Pancreas (tissue), 10 donors: ENCODE measurements around the gene OXNAD1. TPM values are rescaled to one million over a fixed set of nuclear protein-coding genes. Genes with fewer than 3 reads are reported as not detected.

Experiments
- ATAC-seq, 4 donors: fragments of 200-7000 bp; cut with Tn5 transposase; one replicate each; pipeline versions ENCODE4 v1.8.0 to v1.9.1; 2020; ENCODE audit warnings: mild to moderate bottlenecking in 4 of 4, moderate library complexity in 4 of 4
- DNase-seq, 6 donors: peaks; one replicate each; pipeline ENCODE4 v3.0.0-alpha.2; 2020
- FAIRE-seq: peaks from 2 replicates; lab custom pipeline; 2012; peaks lifted over from hg19 to GRCh38; lab: Jason Lieb, UNC
- H3K27ac ChIP-seq, 4 donors: fragments of 200-600 bp; sonication (generic); 1 replicate in 3 of 4; 2 replicates in 1 of 4; pipeline versions ENCODE4 v1.5.0 to v1.8.0; 2020
- H3K27me3 ChIP-seq, 4 donors: fragments of 200-600 bp; one replicate each; pipeline ENCODE4 v1.8.0; 2021
- H3K36me3 ChIP-seq, 3 donors: fragments of 200-600 bp; sonication (generic) in 1 of 3; one replicate each; pipeline versions ENCODE4 v1.5.0 to v1.8.0; 2020 to 2021
- H3K4me1 ChIP-seq, 3 donors: fragments of 200-600 bp; one replicate each; pipeline ENCODE4 v1.8.0; 2021
- H3K4me3 ChIP-seq, 4 donors: fragments of 200-600 bp; sonication (generic) in 2 of 4; one replicate each; pipeline versions ENCODE4 v1.5.0 to v1.8.0; 2020 to 2021
- H3K9me3 ChIP-seq, 4 donors: fragments of 200-600 bp; one replicate each; pipeline ENCODE4 v1.8.0; 2021
- CTCF ChIP-seq, 4 donors: fragments of 200-600 bp; sonication (generic) in 3 of 4; IDR thresholded peaks; one replicate each; pipeline versions ENCODE4 v1.5.0 to v1.8.0; 2021; ENCODE audit warnings: antibody characterized with exemption in 4 of 4
- WGBS, 2 donors: extraction: QIAGEN DNeasy Blood & Tissue Kit; methylation state at CpG; one replicate each; pipeline ENCODE4 v1.1.7; 2013; 5-methylcytosine and 5-hydroxymethylcytosine counted together
- intact Hi-C, 3 donors: fragments of 100-400 bp; cut with DNase I; formaldehyde crosslinking; loops; one replicate each; pipeline versions ENCODE4 v1.11.1 to v1.14.2; 2022
- polyA plus RNA-seq, 2 donors: library from polyadenylated mRNA; stranded (reverse); fragments of 200-250 nt; gene quantifications; one replicate each; pipeline ENCODE4 v1.2.3, GENCODE V29; 2013
- total RNA-seq, 6 donors: library from RNA; stranded (reverse); fragmentation: NEBNext Ultra II Directional in 4 of 6; extraction: Animal tissue kit (Norgen Biotek cat#: 25700) in 4 of 6; gene quantifications; one replicate each; pipeline versions ENCODE4 v1.2.1 to v1.2.4, GENCODE V29; 2021 to 2023
- donor health status: healthy with polysubstance abuse.
- donor health status: DM: no; HTN: no; CAD: no; lungs with moderate emphysema.
- donor health status: DM: no; HTN: no; CAD: no.
- donor health status: control.
- donor health status: control.
- donor health status: Bipolar disorder and iron deficiency.
- donor health status: DM: yes; HTN: yes; CAD: no.
- donor health status: DM: no; HTN: no; CAD: no.
- donor health status: DM: no; HTN: no; CAD: no.
- donor health status: DM: yes; HTN: yes; CAD: no.

Gene OXNAD1
- total RNA-seq, result 1 to 10 TPM; 3.7 to 6.7 (median 4.5) TPM
- 1 to 10 TPM; 2.8 to 3.2 TPM for polyA plus RNA-seq

GRCh38 chr3:16264708-16265454, at the start of gene OXNAD1, which contains the start of gene DPH3:
Gene OXNAD1, plus strand, starts transcription at chr3:16265212. Its CDS starts 5,741 bp downstream, at chr3:16270953.
Gene DPH3, minus strand, starts transcription at chr3:16264943. Its CDS starts 67 bp downstream, at chr3:16264876.
- DNase-seq (peak; percentile 99 to 100 (median 100)), FAIRE-seq (peak; percentile 89), ATAC-seq (peak; percentile 96 to 99 (median 98))
- intact Hi-C loops, result no loop called here
- Histone ChIP-seq H3K27me3 (no peaks in the 10 kb centered on the region), H3K4me1 (peaks cover 5 to 34% (median 9%) of the 10 kb centered on the region in 3 donors), H3K36me3 (peaks cover 0 to 6% (median 0%) of the 10 kb centered on the region in 3 donors), H3K27ac (peak within 1 kb of the TSS; percentile 94 to 97 (median 96)), H3K4me3 (peak within 1 kb of the TSS; percentile 63 to 90 (median 73)), H3K9me3 (no peaks in the 10 kb centered on the region)
- TF ChIP-seq CTCF (IDR thresholded peaks at IDR 0.05), result no peak
- WGBS, 2 donors, result 0 to 1% methylated on average over 61 of the region's 61 CpGs

GRCh38 chr3:16216373-16216935, 48.6 kb upstream of the OXNAD1 start:
- intact Hi-C loops, result no loop called here
- FAIRE-seq (no peak), ATAC-seq (no peak), DNase-seq (no peak)
- 91 to 95% methylated on average over 17 of the region's 17 CpGs for WGBS, 2 donors
- Histone ChIP-seq H3K27me3 (no peaks in the 10 kb centered on the region), H3K4me1 (peaks cover 0 to 6% (median 6%) of the 10 kb centered on the region in 3 donors), H3K27ac (no peak overlapping the region), H3K9me3 (no peaks in the 10 kb centered on the region), H3K36me3 (no peaks in the 10 kb centered on the region), H3K4me3 (no peak overlapping the region)
- no peak for TF ChIP-seq CTCF (IDR thresholded peaks at IDR 0.05)

- ATAC-seq (no peak), FAIRE-seq (no peak), DNase-seq (no peak)
- WGBS, 2 donors, result 85 to 90% methylated on average over 3 of the region's 3 CpGs
- H3K27me3 ChIP-seq, result no peaks in the 10 kb centered on the region
- H3K36me3 ChIP-seq, result no peaks in the 10 kb centered on the region
- peaks cover 0 to 6% (median 6%) of the 10 kb centered on the region in 3 donors for H3K4me1 ChIP-seq
- no peaks in the 10 kb centered on the region for H3K9me3 ChIP-seq
- no peak overlapping the region for H3K4me3 ChIP-seq
- H3K27ac ChIP-seq, result no peak overlapping the region
- intact Hi-C loops, result no loop called here
- TF ChIP-seq CTCF (IDR thresholded peaks at IDR 0.05), result no peak
Observed at GRCh38 chr3:16219777-16220176, 45.2 kb upstream of the OXNAD1 start.

- no peaks in the 10 kb centered on the region for H3K9me3 ChIP-seq
- WGBS, 2 donors, result 73 to 83% methylated on average over 3 of the region's 3 CpGs
- H3K4me3 ChIP-seq, result no peak overlapping the region
- DNase-seq (no peak), FAIRE-seq (no peak), ATAC-seq (no peak)
- peaks cover 0 to 6% (median 6%) of the 10 kb centered on the region in 3 donors for H3K4me1 ChIP-seq
- no peak overlapping the region for H3K27ac ChIP-seq
- no peaks in the 10 kb centered on the region for H3K27me3 ChIP-seq
- intact Hi-C loops, result no loop called here
- no peak for TF ChIP-seq CTCF (IDR thresholded peaks at IDR 0.05)
- no peaks in the 10 kb centered on the region for H3K36me3 ChIP-seq
Observed at GRCh38 chr3:16221990-16222389, 43.0 kb upstream of the OXNAD1 start.
